Ishikawa (cell line): ENCODE measurements around the gene HBP1.

ENCODE experiments used
- CEBPB ChIP-seq: IDR thresholded peaks from 2 replicates; pipeline ENCODE4 v1.6.1; 2012
- CREB1 ChIP-seq: IDR thresholded peaks from 2 replicates; pipeline ENCODE4 v1.6.1; 2012; ENCODE audit warnings: low read depth
- EGR1 ChIP-seq: IDR thresholded peaks from 2 replicates; pipeline ENCODE4 v1.6.1; 2012
- EP300 ChIP-seq: IDR thresholded peaks from 2 replicates; pipeline ENCODE4 v1.6.1; 2012; ENCODE audit warnings: borderline replicate concordance
- FOXM1 ChIP-seq: IDR thresholded peaks from 2 replicates; pipeline ENCODE4 v1.6.1; 2012; ENCODE audit warnings: low read depth, borderline replicate concordance
- MAX ChIP-seq: IDR thresholded peaks from 2 replicates; pipeline ENCODE4 v1.6.1; 2012
- NFIC ChIP-seq: IDR thresholded peaks from 2 replicates; pipeline ENCODE4 v1.6.1; 2012
- RAD21 ChIP-seq: IDR thresholded peaks from 2 replicates; pipeline ENCODE4 v1.6.1; 2012; ENCODE audit warnings: low read depth
- REST ChIP-seq: IDR thresholded peaks from 2 replicates; pipeline ENCODE4 v1.6.1; 2012; ENCODE audit warnings: low read depth, mild to moderate bottlenecking
- TAF1 ChIP-seq: IDR thresholded peaks from 2 replicates; pipeline ENCODE4 v1.6.1; 2012; ENCODE audit warnings: low read depth, mild to moderate bottlenecking
- TCF12 ChIP-seq: IDR thresholded peaks from 2 replicates; pipeline ENCODE4 v1.6.1; 2012; ENCODE audit warnings: low read depth
- TEAD4 ChIP-seq: IDR thresholded peaks from 2 replicates; pipeline ENCODE4 v1.6.1; 2012
- USF1 ChIP-seq: IDR thresholded peaks from 2 replicates; pipeline ENCODE4 v1.6.1; 2012
- YY1 ChIP-seq: IDR thresholded peaks from 2 replicates; pipeline ENCODE4 v1.6.1; 2012; ENCODE audit warnings: low read depth
- ZBTB7A ChIP-seq: IDR thresholded peaks from 2 replicates; pipeline ENCODE4 v1.6.1; 2012; ENCODE audit warnings: low read depth

HBP1 gene

GRCh38 chr7:107168233-107169119, at the start of gene HBP1:
Gene HBP1 (plus strand): TSS chr7:107169003. CDS start chr7:107179894, 10,891 bp downstream.
- TF ChIP-seq CREB1 (peak; percentile 74), EGR1 (peak; percentile 44; the same call in 1 of the 2 replicates), TEAD4 (no peak), EP300 (no peak; the same call in 1 of the 2 replicates), TCF12 (peak; percentile 61), ZBTB7A (no peak), REST (no peak), NFIC (peak; percentile 91), CEBPB (no peak), YY1 (peak; percentile 83), RAD21 (no peak; the same call in 1 of the 2 replicates), TAF1 (no peak), USF1 (peak; percentile 83), MAX (peak; percentile 99), FOXM1 (peak; percentile 39; the same call in 1 of the 2 replicates)

GRCh38 chr7:107119376-107120105, 49.3 kb upstream of the HBP1 start:
- no peak for TF ChIP-seq CREB1
- no peak for TF ChIP-seq NFIC
- no peak for TF ChIP-seq EGR1
- TF ChIP-seq REST = no peak
- TF ChIP-seq ZBTB7A = no peak
- TF ChIP-seq MAX = no peak
- no peak for TF ChIP-seq TAF1
- TF ChIP-seq CEBPB = no peak
- TF ChIP-seq YY1 = no peak
- TF ChIP-seq RAD21 = no peak
- no peak for TF ChIP-seq EP300
- no peak for TF ChIP-seq TEAD4
- no peak for TF ChIP-seq TCF12
- TF ChIP-seq FOXM1 = no peak
- TF ChIP-seq USF1 = no peak

- no peak for TF ChIP-seq USF1
- no peak for TF ChIP-seq CREB1
- TF ChIP-seq ZBTB7A = no peak
- TF ChIP-seq YY1 = no peak
- TF ChIP-seq RAD21 = no peak
- TF ChIP-seq TEAD4 = no peak
Observed at GRCh38 chr7:107122486-107122911, 46.3 kb upstream of the HBP1 start.

- TF ChIP-seq RAD21 (no peak), EGR1 (no peak), NFIC (no peak), CEBPB (no peak), TAF1 (no peak), CREB1 (no peak), ZBTB7A (no peak), YY1 (no peak), TEAD4 (no peak), MAX (no peak), EP300 (no peak), USF1 (no peak), TCF12 (no peak), REST (no peak), FOXM1 (no peak)
Observed at GRCh38 chr7:107123392-107123791, 45.4 kb upstream of the HBP1 start.
